T-helper 9 cell (primary cell): ENCODE results near the gene DARS2.
"Not testable (repeated sequence)": the region's sequence is repeated elsewhere in the genome, so short reads cannot be mapped to it uniquely, and the experiment has no call there.

Source experiments
- DNase-seq: peaks from one replicate; pipeline ENCODE4 v3.0.0-alpha.2; 2020
- total RNA-seq, 2 donors: gene quantifications; one replicate each; lab custom pipeline; 2026; lab: John Stamatoyannopoulos, UW

DARS2 gene
- total RNA-seq, result 7.2 to 31.9 reads per million in 2 donors

DNA sequence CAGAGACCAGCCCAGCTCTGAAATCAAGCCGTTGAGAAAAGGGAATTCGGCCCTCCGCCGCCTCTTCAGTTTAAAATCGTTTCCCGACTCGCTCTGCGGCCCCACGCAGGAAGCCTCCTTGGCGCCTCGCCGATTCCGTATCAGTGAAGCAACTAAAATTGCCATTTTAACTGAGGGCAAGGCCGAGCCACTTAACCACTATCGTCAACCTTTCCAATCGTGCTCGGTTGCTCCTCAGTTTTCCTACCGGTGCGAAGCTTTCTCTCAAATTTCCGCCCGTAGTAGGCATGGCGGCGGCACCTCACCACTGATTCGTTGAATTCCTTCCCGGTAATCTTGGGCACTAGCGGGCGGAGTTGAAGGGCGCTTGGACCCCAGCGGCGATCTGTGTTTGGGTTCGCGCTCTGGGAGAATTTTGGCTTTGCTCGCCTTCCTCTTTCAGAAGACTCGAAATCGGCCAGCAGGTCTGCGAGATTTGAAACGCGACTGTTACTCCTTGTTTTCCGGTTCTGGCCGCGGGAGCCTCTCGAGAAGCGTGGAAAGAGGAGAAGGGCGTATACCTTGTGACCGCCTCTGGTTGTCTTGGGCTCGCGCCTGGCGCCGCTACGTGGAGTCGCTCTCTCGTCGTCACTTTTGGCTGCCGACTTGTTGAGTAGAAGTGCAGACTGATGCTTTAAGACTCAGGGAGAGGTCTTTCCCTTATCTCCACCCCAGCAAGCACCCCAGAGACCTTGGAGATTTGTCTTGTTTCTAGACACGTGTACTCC lies at the start of gene DARS2, which contains the start of gene CENPL:
Gene DARS2 (plus strand): TSS at position 359 of the 767 bp plus-strand sequence. CDS start 557 bp downstream, outside the sequence.
Gene CENPL (minus strand): TSS at position 569 of the 767 bp plus-strand sequence. CDS start 13,584 bp downstream, outside the sequence.
- peak; percentile 78 for DNase-seq

GRCh38 chr1:173775578-173776226 lies 48.8 kb upstream of the DARS2 start:
- no peak for DNase-seq

DNA sequence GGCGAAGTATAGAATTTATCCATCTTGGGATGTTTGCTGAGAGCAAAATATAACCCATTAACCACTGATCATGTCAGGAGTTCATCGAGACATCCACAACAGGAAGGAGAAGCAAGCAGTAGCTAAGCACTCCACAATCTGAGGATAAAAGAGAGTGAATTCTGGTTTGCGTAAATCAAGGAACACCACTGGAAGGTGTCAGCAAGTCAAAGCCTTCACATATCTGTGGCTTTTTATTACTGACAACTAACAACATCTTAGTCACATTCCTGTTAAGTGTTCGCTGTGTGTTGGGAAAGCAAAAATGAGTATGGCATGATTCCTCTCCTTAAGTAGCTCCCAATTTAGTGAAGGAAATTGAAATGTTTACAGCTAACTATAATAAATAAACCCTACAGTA lies 44.5 kb upstream of the DARS2 start:
- DNase-seq, result no peak

DNA sequence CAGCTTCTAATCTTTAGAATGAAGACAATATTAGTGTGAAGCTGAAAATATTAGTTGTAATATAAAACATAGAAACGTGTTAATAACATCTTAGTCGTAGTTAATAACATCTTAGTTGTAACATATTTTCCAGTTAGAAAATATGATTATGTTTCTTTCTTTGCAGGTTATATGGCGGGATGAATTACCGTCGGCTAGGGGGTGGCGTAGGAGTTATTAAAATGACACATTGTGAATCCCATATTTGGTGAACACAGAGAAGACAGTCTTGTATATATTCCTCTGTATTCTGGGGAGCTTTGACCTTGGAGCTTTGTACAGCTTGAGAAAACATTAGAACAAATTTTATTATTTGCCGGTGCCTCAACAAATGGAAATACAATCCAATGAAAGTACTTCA lies 39.5 kb upstream of the DARS2 start:
- DNase-seq, result no peak

GRCh38 chr1:173789841-173790240 lies 34.6 kb upstream of the DARS2 start:
- DNase-seq, result no peak

- no peak for DNase-seq
Measured at GRCh38 chr1:173798078-173798477, 26.4 kb upstream of the DARS2 start.

DNA sequence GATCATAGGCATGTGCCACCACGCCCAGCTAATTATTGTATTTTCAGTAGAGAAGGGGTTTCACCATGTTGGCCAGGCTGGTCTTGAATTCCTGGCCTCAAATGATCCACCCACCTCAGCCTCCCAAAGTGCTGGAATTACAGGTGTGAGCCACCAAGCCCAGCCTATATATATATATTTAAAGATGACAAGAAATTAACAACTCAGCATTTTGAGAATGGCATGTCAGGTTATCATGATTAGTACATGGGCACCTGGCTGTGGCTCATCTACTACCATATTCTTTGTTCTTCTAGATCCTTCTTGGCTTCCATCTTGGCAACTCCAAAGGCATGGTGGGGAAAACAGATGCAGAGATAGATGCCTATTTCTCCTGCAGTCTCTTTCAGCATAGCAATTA lies 24.5 kb upstream of the DARS2 start:
- DNase-seq, result not testable (repeated sequence)

- DNase-seq, result no peak
Measured at GRCh38 chr1:173802961-173803360, 21.5 kb upstream of the DARS2 start.

- not testable (repeated sequence) for DNase-seq
Measured at GRCh38 chr1:173813654-173814053, 10.8 kb upstream of the DARS2 start.

DNA sequence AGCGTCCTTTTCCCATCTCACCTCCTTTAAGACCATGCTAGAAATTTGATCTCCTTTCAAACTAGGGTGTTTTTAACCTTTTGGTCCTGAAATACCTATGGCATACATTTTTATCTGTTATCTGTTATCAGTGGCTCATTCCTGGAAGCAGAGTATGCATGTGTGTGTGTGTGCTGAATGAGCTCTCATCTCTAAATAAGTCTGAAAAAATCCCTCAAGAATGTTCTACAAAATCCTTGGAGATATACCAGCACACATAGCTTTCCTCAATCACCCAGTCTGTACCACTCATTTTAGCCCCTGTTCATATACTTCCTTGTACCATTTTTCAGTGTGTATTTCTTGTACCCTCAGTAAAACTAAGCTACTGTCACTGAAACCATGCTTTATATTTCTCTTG lies 6.0 kb upstream of the DARS2 start:
- DNase-seq, result no peak

DNA sequence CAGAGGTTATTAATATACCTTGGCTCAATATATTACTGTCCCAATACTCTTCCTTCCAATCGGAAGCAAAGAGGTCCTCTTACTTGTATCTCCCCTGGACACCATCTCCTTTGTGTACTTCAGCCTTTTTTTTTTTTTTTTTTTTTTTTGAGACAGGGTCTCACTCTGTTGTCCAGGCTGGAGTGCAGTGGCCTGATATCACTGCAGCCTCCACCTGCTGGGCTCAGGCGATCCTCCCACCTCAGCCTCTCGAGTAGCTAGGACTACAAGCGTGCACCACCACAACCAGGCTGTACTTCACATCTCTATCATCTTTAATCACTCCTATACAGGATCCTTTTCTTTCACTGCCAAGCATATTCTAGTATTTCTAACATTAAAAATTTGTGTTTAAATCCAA lies 2.8 kb upstream of the DARS2 start:
- DNase-seq, result no peak

DNA sequence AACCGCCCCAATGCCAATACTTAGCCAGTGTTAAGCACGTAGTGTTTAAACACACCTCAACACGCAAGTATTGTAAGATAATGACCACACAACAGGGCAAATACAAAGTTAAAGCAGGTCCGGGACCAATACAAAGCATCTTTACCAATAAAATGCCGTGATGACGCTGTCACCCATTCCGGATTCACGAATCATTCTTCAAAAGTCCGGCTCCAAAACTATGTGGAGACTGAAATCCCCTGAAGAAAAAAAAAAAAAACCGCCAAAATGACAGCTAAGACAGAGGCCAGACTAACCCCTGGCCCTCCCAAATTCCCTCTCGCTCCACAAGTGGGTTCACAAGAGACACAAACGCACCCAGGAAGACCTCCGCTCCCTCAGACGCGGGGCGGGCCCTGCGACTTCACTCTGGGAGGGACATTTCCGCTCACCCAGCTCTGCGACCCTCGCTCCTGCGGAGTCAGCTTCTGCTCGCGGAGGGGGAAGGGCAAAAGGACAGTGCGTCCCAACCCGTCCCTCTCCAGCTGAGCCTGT lies 625 bp upstream of the DARS2 start:
- no peak for DNase-seq

DNA sequence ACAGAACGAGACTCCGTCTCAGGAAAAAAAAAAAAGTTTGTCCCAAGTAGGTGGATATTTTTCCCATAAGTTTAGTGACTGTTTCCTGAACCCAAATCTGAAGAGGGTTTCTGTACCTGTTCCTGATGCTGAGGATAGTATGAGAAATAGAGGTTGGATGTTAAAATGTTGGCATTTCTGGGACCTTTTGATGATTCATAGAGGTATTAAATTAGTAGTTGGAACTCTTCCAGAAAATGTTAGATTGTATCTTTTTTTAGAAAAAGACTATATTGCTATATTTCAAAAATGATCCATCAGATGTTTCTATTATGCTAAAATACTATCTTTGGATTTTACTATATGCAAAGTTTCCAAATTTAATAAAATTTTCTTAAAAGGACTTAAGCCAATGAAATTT lies 3.1 kb downstream of the DARS2 start:
- no peak for DNase-seq

GRCh38 chr1:173832748-173833147 lies 8.3 kb downstream of the DARS2 start:
- no peak for DNase-seq

DNA sequence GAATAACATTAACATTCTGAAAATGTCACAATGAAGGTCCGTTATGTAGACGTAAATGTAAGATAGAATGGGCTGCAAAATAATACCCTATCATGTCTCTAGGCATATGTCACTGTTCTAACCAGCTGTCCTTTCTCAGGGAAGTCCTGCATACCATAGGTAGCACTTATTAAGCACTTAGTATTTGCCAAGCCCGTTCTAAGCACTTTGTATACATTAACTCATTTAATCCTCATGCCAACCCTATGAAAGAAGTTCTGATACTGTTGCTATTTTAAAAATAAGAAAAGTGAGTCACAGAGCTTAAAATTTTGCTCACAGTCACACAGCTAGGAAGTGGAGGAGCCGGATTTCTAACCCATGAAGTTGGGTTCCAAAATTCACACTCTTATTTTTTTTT lies 27.6 kb downstream of the DARS2 start:
- no peak for DNase-seq

DNA sequence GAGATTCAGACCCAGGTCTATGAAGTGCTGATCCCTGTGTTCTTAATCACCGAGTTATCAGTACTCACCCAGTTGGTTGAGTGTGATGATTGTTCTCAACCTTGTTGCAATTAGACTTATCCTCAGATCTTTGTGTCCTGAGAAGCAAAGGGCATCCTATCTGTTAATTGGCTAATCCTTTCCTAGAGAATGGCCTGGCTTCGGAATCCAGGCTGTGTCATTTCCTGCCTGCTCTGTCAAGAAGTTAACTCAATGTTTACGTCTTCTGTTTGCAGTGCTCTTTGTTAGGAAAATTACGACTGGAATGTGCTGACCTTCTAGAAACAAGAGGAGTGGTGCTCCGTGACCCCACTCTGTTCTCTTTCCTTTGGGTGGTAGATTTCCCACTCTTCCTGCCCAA lies 28.6 kb downstream of the DARS2 start:
- DNase-seq, result no peak

- no peak for DNase-seq
Measured at GRCh38 chr1:173856014-173856413, 31.5 kb downstream of the DARS2 start.

DNA sequence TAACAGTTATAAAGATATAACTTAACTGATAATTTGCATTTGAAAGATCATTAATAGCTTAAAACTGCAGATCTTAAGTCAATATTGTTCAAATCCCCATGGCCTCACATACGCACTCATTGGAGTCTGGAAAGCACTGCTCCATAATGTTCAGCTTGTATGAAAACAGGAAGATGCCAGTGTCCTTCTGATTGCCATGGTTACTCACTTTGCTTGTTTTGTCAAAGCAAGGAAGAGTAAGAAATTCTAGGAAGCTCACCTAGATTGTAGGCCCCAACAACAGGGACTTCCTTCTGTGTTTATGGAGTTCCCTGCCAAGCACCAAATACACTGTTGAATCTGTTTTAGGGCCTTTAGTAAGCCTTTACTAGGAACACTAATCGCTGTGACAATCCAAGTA lies 32.4 kb downstream of the DARS2 start:
- no peak for DNase-seq

DNA sequence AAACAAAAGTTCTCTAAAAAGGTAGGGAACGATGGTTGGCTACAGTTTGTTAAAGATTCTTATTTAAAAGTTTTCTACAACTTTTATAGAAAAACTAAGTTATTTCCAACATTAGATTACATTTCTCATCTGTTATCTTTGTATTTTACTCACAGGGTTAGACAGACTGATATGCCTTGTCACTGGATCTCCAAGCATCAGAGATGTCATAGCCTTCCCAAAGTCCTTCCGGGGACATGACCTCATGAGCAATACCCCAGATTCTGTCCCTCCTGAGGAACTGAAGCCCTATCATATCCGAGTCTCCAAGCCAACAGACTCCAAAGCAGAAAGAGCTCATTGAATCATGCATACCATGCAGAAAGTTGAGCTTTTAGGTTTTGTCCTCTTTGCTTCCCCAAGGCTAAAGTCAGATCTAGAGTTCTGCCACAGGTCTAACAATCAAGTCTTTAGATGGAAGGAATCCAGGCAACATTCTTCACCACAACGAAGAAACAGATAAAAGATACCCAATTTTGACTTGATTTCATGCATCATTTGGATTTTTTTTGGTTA lies 33.0 kb downstream of the DARS2 start:
- DNase-seq, result no peak

DNA sequence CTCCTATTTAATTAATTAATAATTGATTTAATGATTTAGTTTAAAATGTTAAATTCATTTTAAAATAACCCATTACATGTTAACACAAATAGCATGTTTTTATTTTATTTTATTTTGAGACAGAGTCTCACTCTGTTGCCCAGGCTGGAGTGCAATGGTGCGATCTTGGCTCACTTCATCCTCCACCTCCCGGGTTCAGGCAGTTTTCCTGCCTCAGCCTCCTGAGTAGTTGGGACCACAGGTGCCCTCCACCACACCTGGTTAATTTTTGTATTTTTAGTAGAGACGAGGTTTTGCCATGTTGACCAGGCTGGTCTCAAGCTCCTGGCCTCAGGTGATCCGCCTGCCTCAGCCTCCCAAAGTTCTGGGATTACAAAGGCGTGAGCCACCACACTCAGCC lies 35.1 kb downstream of the DARS2 start:
- DNase-seq, result not testable (repeated sequence)

DNA sequence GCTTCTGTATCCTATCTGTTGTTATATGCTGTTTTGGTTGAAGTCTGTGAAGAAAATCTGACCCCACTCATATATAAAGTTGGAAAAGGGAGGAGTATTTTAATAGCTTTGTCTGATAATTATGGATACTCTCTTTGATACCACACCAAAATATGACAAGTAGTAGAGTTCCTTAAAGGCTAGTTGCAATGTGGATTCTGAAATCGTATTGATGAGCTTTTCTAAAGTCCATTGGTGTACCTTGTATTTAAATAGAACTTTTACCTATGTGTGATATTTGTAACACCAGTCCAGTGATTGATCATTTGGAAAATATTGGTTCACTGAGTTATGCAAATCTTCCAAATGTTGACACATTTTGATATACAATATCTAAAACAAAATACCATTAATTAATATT lies 35.6 kb downstream of the DARS2 start:
- no peak for DNase-seq

DNA sequence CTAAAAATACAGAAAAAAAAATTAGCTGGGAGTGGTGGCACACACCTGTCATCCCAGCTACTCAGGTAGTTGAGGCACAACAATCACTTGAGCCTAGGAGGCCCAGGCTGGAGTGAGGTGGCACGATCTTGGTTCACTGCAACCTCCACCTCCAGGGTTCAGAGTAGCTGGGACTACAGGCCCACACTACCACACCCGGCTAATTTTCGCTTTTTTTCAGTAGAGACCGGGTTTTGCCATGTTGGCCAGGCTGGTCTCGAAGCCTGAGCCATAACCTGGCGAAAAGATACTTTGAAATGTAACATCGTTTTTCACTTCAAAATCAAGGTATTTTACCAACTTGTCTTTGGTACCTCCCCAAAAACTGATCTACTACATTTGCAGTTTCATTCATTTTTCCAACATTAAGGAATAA lies 37.3 kb downstream of the DARS2 start:
- no peak for DNase-seq

GRCh38 chr1:173862146-173862768 lies 37.8 kb downstream of the DARS2 start:
- DNase-seq, result not testable (repeated sequence)
